Measurements from ENCODE around the gene REL.
"Not testable (repeated sequence)": the region's sequence is repeated elsewhere in the genome, so short reads cannot be mapped to it uniquely, and the experiment has no call there.

Gene REL

DNA sequence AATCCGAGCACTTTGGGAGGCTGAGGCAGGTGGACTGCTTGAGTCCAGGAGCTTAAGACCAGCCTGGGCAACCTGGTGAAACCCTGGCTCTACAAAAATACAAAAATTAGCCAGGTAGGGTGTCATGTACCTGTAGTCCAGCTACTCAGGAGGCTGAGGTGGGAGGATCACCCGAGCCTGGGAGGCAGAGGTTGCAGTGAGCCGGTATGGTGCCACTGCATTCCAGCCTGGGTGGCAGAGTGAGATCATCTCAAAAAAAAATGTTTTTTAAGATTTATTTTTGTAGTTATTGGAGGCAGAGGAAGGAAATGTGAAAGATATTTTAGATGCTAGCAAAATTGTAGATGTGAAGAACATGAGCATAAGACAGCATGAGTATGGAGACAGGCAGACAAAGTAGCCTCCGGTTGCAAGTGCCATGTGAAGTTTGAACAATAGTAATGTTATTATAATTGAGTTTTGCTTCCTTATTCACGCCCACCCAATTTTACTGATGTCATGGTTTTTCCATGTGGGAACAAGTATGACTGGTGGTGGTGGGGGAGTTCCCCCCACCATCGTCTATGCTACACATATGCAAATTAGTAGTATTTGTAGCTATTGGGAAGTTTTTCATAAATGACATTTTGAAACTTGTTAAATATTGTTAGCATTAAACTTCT is 18.0 kb downstream of the REL start:
- no peaks in the 10 kb centered on the region for H3K9me3 ChIP-seq
- H3K27ac ChIP-seq = no peak overlapping the region
- TF ChIP-seq, protein P1, sequence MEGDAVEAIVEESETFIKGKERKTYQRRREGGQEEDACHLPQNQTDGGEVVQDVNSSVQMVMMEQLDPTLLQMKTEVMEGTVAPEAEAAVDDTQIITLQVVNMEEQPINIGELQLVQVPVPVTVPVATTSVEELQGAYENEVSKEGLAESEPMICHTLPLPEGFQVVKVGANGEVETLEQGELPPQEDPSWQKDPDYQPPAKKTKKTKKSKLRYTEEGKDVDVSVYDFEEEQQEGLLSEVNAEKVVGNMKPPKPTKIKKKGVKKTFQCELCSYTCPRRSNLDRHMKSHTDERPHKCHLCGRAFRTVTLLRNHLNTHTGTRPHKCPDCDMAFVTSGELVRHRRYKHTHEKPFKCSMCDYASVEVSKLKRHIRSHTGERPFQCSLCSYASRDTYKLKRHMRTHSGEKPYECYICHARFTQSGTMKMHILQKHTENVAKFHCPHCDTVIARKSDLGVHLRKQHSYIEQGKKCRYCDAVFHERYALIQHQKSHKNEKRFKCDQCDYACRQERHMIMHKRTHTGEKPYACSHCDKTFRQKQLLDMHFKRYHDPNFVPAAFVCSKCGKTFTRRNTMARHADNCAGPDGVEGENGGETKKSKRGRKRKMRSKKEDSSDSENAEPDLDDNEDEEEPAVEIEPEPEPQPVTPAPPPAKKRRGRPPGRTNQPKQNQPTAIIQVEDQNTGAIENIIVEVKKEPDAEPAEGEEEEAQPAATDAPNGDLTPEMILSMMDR (IDR thresholded peaks at IDR 0.05) = no peak
- no peak overlapping the region for H3K4me3 ChIP-seq
- H3K4me1 ChIP-seq = no peaks in the 10 kb centered on the region
- peaks cover 36 to 78% (median 52%) of the 10 kb centered on the region in 3 donors for H3K36me3 ChIP-seq
- no peaks in the 10 kb centered on the region for H3K27me3 ChIP-seq
- intact Hi-C loops (cut with DNase I; ENCODE audit: low total_unique reads) = no loop called here
- DNase-seq = no peak

DNA sequence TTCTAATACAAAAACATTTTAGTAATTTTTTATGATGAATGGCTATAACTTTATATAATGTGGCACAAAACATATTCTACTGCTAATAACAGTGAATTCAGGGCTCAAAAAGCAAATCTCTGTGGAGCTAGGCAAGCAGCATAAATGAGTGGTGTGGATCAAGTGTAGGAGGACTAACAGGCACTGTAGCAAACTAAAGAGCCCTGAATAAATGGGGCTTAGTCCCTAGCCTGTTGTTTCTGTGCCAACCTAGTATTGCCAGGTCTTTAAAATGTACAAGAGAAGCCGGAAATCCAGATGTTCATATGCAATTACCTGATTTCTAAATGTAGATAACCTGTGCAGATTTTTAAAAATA is 18.5 kb downstream of the REL start:
- Histone ChIP-seq H3K4me3 (no peak overlapping the region), H3K36me3 (peaks cover 41 to 77% (median 53%) of the 10 kb centered on the region in 3 donors), H3K27ac (no peak overlapping the region), H3K27me3 (no peaks in the 10 kb centered on the region), H3K4me1 (no peaks in the 10 kb centered on the region), H3K9me3 (no peaks in the 10 kb centered on the region)
- intact Hi-C loops (cut with DNase I; ENCODE audit: low total_unique reads) = no loop called here
- TF ChIP-seq, protein P1 (IDR thresholded peaks at IDR 0.05) = no peak
- no peak for DNase-seq

DNA sequence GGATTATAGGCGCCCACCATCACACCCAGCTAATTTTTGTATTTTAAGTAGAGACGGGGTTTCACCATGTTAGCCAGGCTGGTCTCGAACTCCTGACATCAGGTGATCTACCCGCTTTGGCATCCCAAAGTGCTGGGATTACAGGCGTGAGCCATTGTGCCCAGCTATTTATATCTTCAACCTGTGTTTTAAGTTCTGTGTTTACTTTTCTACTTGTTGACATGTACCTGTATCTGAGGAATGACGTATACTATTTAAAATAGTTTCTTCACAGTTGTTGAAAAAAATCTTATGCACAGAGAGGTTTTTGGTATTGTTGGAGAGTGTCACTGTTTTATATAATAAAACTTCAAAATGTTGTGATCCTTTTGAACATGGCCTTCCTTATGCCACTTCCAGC is 19.9 kb downstream of the REL start:
- H3K4me1 ChIP-seq; H3K27ac ChIP-seq; H3K9me3 ChIP-seq; intact Hi-C loops (cut with DNase I; ENCODE audit: low total_unique reads); DNase-seq; H3K27me3 ChIP-seq; H3K4me3 ChIP-seq: not testable (repeated sequence)
- peaks cover 30 to 75% (median 39%) of the 10 kb centered on the region in 3 donors for H3K36me3 ChIP-seq

DNA sequence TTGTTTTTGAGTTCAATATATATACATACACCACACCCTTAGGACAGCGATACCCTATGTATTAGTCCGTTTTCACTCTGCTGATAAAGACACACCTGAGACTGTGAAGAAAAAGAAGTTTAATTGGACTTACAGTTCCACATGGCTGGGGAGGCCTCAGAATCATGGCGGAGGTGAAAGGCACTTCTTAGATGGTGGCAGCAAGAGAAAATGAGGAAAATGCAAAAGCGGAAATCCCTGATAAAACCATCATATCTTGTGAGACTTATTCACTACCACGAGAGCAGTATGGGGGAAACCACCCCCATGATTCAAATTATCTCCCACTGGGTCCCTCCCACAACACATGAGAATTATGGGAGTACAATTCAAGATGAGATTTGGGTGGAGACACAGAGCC is 24.5 kb downstream of the REL start:
- H3K27me3 ChIP-seq; H3K27ac ChIP-seq; H3K4me3 ChIP-seq; intact Hi-C loops (cut with DNase I; ENCODE audit: low total_unique reads); H3K9me3 ChIP-seq; H3K4me1 ChIP-seq; DNase-seq: not testable (repeated sequence)
- peaks cover 25 to 55% (median 35%) of the 10 kb centered on the region in 3 donors for H3K36me3 ChIP-seq

DNA sequence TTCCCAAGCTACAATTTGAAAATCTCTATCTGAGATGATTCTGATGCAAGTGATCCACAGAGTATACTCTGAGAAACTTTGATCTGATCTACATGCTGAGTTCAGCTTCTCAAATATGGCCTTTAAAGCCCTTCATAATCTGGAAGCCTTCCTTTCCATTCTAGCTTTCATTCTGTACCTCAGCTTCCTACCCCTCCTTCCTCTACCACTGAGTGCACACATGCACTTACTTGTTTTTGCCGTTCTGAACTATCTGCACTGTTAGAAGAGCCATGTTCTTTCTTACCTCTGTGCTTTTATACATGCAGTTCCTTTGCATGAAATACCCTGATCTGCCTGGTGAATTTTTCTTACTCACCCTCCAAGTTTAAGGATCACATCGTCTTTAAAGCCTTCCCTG is 25.0 kb downstream of the REL start:
- DNase-seq = no peak
- no peaks in the 10 kb centered on the region for H3K4me1 ChIP-seq
- H3K9me3 ChIP-seq = no peaks in the 10 kb centered on the region
- no peaks in the 10 kb centered on the region for H3K27me3 ChIP-seq
- intact Hi-C loops (cut with DNase I; ENCODE audit: low total_unique reads) = no loop called here
- TF ChIP-seq, protein P1 (IDR thresholded peaks at IDR 0.05) = no peak
- peaks cover 25 to 50% (median 31%) of the 10 kb centered on the region in 3 donors for H3K36me3 ChIP-seq
- H3K27ac ChIP-seq = no peak overlapping the region
- H3K4me3 ChIP-seq = no peak overlapping the region

DNA sequence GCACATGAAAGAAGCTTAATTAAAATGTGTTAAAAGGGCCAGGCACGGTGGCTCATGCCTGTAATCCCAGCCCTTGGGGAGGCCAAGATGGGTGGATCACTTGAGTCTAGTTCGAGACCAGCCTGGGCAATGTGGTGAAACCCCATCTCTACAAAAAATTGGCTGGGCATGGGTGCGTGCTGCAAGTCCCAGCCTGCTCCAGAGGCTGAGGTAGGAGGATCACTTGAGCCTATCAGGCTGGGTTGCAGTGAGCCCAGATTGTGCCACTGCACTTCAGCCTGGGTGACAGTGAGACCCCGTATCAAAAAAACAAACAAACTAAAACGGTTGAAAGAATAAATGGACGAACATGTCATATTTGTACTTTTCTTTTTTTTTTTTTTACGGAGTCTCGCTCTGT is 26.0 kb downstream of the REL start:
- TF ChIP-seq, protein P1 (IDR thresholded peaks at IDR 0.05) = no peak
- H3K4me1 ChIP-seq = no peaks in the 10 kb centered on the region
- no peak overlapping the region for H3K27ac ChIP-seq
- peaks cover 20 to 40% (median 25%) of the 10 kb centered on the region in 3 donors for H3K36me3 ChIP-seq
- DNase-seq = no peak
- intact Hi-C loops (cut with DNase I; ENCODE audit: low total_unique reads) = no loop called here
- no peaks in the 10 kb centered on the region for H3K27me3 ChIP-seq
- H3K9me3 ChIP-seq = no peaks in the 10 kb centered on the region
- no peak overlapping the region for H3K4me3 ChIP-seq
